Upper lobe of left lung (tissue), 6 donors: ENCODE measurements around the gene RASSF4. TPM values are rescaled to one million over a fixed set of nuclear protein-coding genes. Genes with fewer than 3 reads are reported as not detected.
A peak's percentile ranks its signal among the peaks of the same experiment; 100 is the strongest.

ENCODE experiments used
- ATAC-seq, 2 donors: fragments of 200-7000 bp; cut with Tn5 transposase; one replicate each; pipeline ENCODE4 v1.9.1; 2022; ENCODE audit warnings: mild to moderate bottlenecking in 2 of 2, moderate library complexity in 2 of 2; ENCODE audit not compliant: low FRiP score in 2 of 2
- DNase-seq, 2 donors: peaks; one replicate each; pipeline ENCODE4 v3.0.0-alpha.2; 2019 to 2020
- H3K27ac ChIP-seq, 4 donors: fragments of 200-600 bp; sonication (generic); one replicate each; pipeline ENCODE4 v1.5.1; 2016 to 2019
- H3K27me3 ChIP-seq, 4 donors: fragments of 200-600 bp; sonication (generic); one replicate each; pipeline ENCODE4 v1.5.1; 2017 to 2019
- H3K36me3 ChIP-seq, 4 donors: fragments of 200-600 bp; sonication (generic); one replicate each; pipeline ENCODE4 v1.5.1; 2016 to 2019
- H3K4me1 ChIP-seq, 4 donors: fragments of 200-600 bp; sonication (generic); one replicate each; pipeline ENCODE4 v1.5.1; 2018 to 2019
- H3K4me3 ChIP-seq, 4 donors: fragments of 200-600 bp; sonication (generic); one replicate each; pipeline ENCODE4 v1.5.1; 2017 to 2019; ENCODE audit warnings: mild to moderate bottlenecking in 2 of 4, moderate library complexity in 1 of 4
- H3K9me3 ChIP-seq, 4 donors: fragments of 200-600 bp; sonication (generic); one replicate each; pipeline ENCODE4 v1.5.1; 2018 to 2019
- CTCF ChIP-seq, 6 experiments: fragments of 450-650 bp in 4 of 6; fragments of 200-600 bp in 2 of 6; sonication (generic) in 2 of 6; IDR thresholded peaks; one replicate each; pipeline ENCODE4 v1.5.1; 2016 to 2019; ENCODE audit warnings: antibody characterized with exemption in 6 of 6
- EP300 ChIP-seq, 4 donors: sonication (generic); formaldehyde crosslinking; IDR thresholded peaks; one replicate each; pipeline ENCODE4 v1.5.1; 2017; ENCODE audit warnings: antibody characterized with exemption in 4 of 4, control low read depth in 2 of 4
- POLR2A ChIP-seq, 4 donors: fragments of 450-650 bp; IDR thresholded peaks; one replicate each; pipeline ENCODE4 v1.5.1; 2016 to 2017; ENCODE audit warnings: antibody characterized with exemption in 4 of 4, mild to moderate bottlenecking in 2 of 4
- POLR2AphosphoS5 ChIP-seq, 2 donors: sonication (generic); formaldehyde crosslinking; IDR thresholded peaks; one replicate each; pipeline ENCODE4 v1.5.1; 2017; ENCODE audit warnings: antibody characterized with exemption in 2 of 2
- WGBS, 2 donors: methylation state at CpG; one replicate each; pipeline ENCODE4 v1.1.5; 2017 to 2018; 5-methylcytosine and 5-hydroxymethylcytosine counted together
- total RNA-seq, 6 donors: library from RNA; depleted of rRNA in 4 of 6; stranded (reverse); fragments of >200 nt in 4 of 6; gene quantifications; one replicate each; pipeline versions ENCODE4 v1.1.0 to v1.2.1, GENCODE V29; 2016 to 2021
- donor health status: DM: no; HTN: no; CAD: no; lungs with moderate emphysema.
- donor health status: DM: no; HTN: yes; CAD: no; lungs with severe emphysema.

Gene RASSF4
- total RNA-seq, 6 donors from 2014 or later = 23.4 to 194 (median 48.0) TPM

GRCh38 chr10:44977287-44978212, 17.9 kb downstream of the RASSF4 start:
- peak overlapping the region; percentile 80 to 92 (median 88) for H3K27ac ChIP-seq
- ATAC-seq (no peak), DNase-seq (peak in 1 of 2 donors; percentile 84)
- no peaks in the 10 kb centered on the region for H3K9me3 ChIP-seq
- WGBS, 2 donors = 45 to 53% methylated on average over 11 to 21 of the region's 25 CpGs
- TF ChIP-seq EP300 (IDR thresholded peaks at IDR 0.05) = no peak
- peak in 1 of 6 experiments; percentile 29 for TF ChIP-seq CTCF (IDR thresholded peaks at IDR 0.05)
- peak; percentile 32 to 69 for TF ChIP-seq POLR2AphosphoS5 (IDR thresholded peaks at IDR 0.05)
- no peak for TF ChIP-seq POLR2A (IDR thresholded peaks at IDR 0.05)
- H3K27me3 ChIP-seq = no peaks in the 10 kb centered on the region
- peaks cover 68 to 95% (median 81%) of the 10 kb centered on the region in 4 donors for H3K4me1 ChIP-seq
- peak overlapping the region; percentile 51 to 75 (median 72) for H3K4me3 ChIP-seq
- H3K36me3 ChIP-seq = peaks cover 0 to 23% (median 7%) of the 10 kb centered on the region in 4 donors

GRCh38 chr10:44978213-44978569, 18.6 kb downstream of the RASSF4 start:
- no peak for ATAC-seq
- WGBS, 2 donors = 18% methylated on average over 4 of the region's 4 CpGs
- H3K27ac ChIP-seq = peak overlapping the region; percentile 80 to 92 (median 88)
- peak overlapping the region; percentile 51 to 75 (median 72) for H3K4me3 ChIP-seq
- no peak for TF ChIP-seq EP300 (IDR thresholded peaks at IDR 0.05)
- no peak for TF ChIP-seq POLR2AphosphoS5 (IDR thresholded peaks at IDR 0.05)
- no peak for TF ChIP-seq CTCF (IDR thresholded peaks at IDR 0.05)
- TF ChIP-seq POLR2A (IDR thresholded peaks at IDR 0.05) = no peak
- no peak for DNase-seq
- H3K27me3 ChIP-seq = no peaks in the 10 kb centered on the region
- peaks cover 0 to 22% (median 7%) of the 10 kb centered on the region in 4 donors for H3K36me3 ChIP-seq
- H3K4me1 ChIP-seq = peaks cover 71 to 90% (median 82%) of the 10 kb centered on the region in 4 donors
- H3K9me3 ChIP-seq = no peaks in the 10 kb centered on the region

- Histone ChIP-seq H3K27ac (peak within 1 kb of the TSS; percentile 80 to 92 (median 88)), H3K4me3 (peak within 1 kb of the TSS; percentile 51 to 75 (median 72)), H3K4me1 (peaks cover 70 to 89% (median 80%) of the 10 kb centered on the region in 4 donors), H3K9me3 (no peaks in the 10 kb centered on the region), H3K27me3 (no peaks in the 10 kb centered on the region), H3K36me3 (peaks cover 0 to 26% (median 7%) of the 10 kb centered on the region in 4 donors)
- TF ChIP-seq CTCF (IDR thresholded peaks at IDR 0.05) (peak in 4 of 6 experiments; percentile 30 to 53 (median 36)), POLR2A (IDR thresholded peaks at IDR 0.05) (peak; percentile 88 to 99 (median 98)), EP300 (IDR thresholded peaks at IDR 0.05) (peak in 3 of 4 donors; percentile 26 to 99 (median 92)), POLR2AphosphoS5 (IDR thresholded peaks at IDR 0.05) (peak; percentile 99 to 100)
- ATAC-seq = peak; percentile 38 to 82
- 3 to 8% methylated on average over 10 to 12 of the region's 12 CpGs for WGBS, 2 donors
- peak; percentile 93 to 96 for DNase-seq
Observed at GRCh38 chr10:44978570-44979280, 19.1 kb downstream of the RASSF4 start, which contains the start of gene DEPP1. DEPP1 (minus strand) TSS chr10:44978809; CDS start chr10:44978030, 779 bp downstream.

GRCh38 chr10:44979281-44980191, 19.9 kb downstream of the RASSF4 start:
- peak overlapping the region in 2 of 4 donors; percentile 70 to 75 for H3K4me3 ChIP-seq
- ATAC-seq = no peak
- H3K27me3 ChIP-seq = no peaks in the 10 kb centered on the region
- DNase-seq = peak in 1 of 2 donors; percentile 19
- WGBS, 2 donors = 79 to 94% methylated on average over 7 to 13 of the region's 13 CpGs
- peak overlapping the region; percentile 80 to 92 (median 88) for H3K27ac ChIP-seq
- peaks cover 70 to 89% (median 80%) of the 10 kb centered on the region in 4 donors for H3K4me1 ChIP-seq
- H3K36me3 ChIP-seq = peaks cover 0 to 31% (median 9%) of the 10 kb centered on the region in 4 donors
- TF ChIP-seq POLR2AphosphoS5 (IDR thresholded peaks at IDR 0.05) (no peak), EP300 (IDR thresholded peaks at IDR 0.05) (no peak), POLR2A (IDR thresholded peaks at IDR 0.05) (no peak), CTCF (IDR thresholded peaks at IDR 0.05) (no peak)
- no peaks in the 10 kb centered on the region for H3K9me3 ChIP-seq
